ENCODE data around the gene SEPTIN8.

The SEPTIN8 gene

GRCh38 chr5:132770476-132771159 lies 6.4 kb downstream of the SEPTIN8 start:
- ATAC-seq (ENCODE audit: low read depth) = no peak
- Histone ChIP-seq H3K36me3 (ENCODE audit: low read depth) (peaks cover 7% of the 10 kb centered on the region), H3K27ac (ENCODE audit: poor library complexity, severe bottlenecking) (no peak overlapping the region), H3K4me1 (ENCODE audit: insufficient read depth, poor library complexity, severe bottlenecking) (peaks cover 9% of the 10 kb centered on the region), H3K9me3 (ENCODE audit: severe bottlenecking) (no peaks in the 10 kb centered on the region), H3K4me3 (ENCODE audit: severe bottlenecking) (no peak overlapping the region), H3K27me3 (ENCODE audit: insufficient read depth, poor library complexity, severe bottlenecking) (no peaks in the 10 kb centered on the region)
- TF ChIP-seq CTCF (IDR thresholded peaks at IDR 0.05; ENCODE audit: poor library complexity, severe bottlenecking) = no peak
- peak; percentile 43 for DNase-seq (ENCODE audit: low spot score)

- Histone ChIP-seq H3K4me3 (ENCODE audit: severe bottlenecking) (no peak overlapping the region), H3K27me3 (ENCODE audit: insufficient read depth, poor library complexity, severe bottlenecking) (no peaks in the 10 kb centered on the region), H3K36me3 (ENCODE audit: low read depth) (peaks cover 28% of the 10 kb centered on the region), H3K27ac (ENCODE audit: poor library complexity, severe bottlenecking) (no peak overlapping the region), H3K9me3 (ENCODE audit: severe bottlenecking) (no peaks in the 10 kb centered on the region), H3K4me1 (ENCODE audit: insufficient read depth, poor library complexity, severe bottlenecking) (no peaks in the 10 kb centered on the region)
- TF ChIP-seq CTCF (IDR thresholded peaks at IDR 0.05; ENCODE audit: poor library complexity, severe bottlenecking) = no peak
- DNase-seq (ENCODE audit: low spot score) (peak; percentile 19), ATAC-seq (ENCODE audit: low read depth) (no peak)
Measured at GRCh38 chr5:132768485-132768868, 8.6 kb downstream of the SEPTIN8 start.

GRCh38 chr5:132767150-132767549 lies 9.9 kb downstream of the SEPTIN8 start:
- TF ChIP-seq CTCF (IDR thresholded peaks at IDR 0.05; ENCODE audit: poor library complexity, severe bottlenecking) = no peak
- Histone ChIP-seq H3K27me3 (ENCODE audit: insufficient read depth, poor library complexity, severe bottlenecking) (no peaks in the 10 kb centered on the region), H3K9me3 (ENCODE audit: severe bottlenecking) (no peaks in the 10 kb centered on the region), H3K27ac (ENCODE audit: poor library complexity, severe bottlenecking) (no peak overlapping the region), H3K4me1 (ENCODE audit: insufficient read depth, poor library complexity, severe bottlenecking) (no peaks in the 10 kb centered on the region), H3K36me3 (ENCODE audit: low read depth) (peaks cover 42% of the 10 kb centered on the region), H3K4me3 (ENCODE audit: severe bottlenecking) (no peak overlapping the region)
- DNase-seq (ENCODE audit: low spot score) = peak; percentile 21
- ATAC-seq (ENCODE audit: low read depth) = no peak

- TF ChIP-seq CTCF (IDR thresholded peaks at IDR 0.05; ENCODE audit: poor library complexity, severe bottlenecking) = no peak
- Histone ChIP-seq H3K4me1 (ENCODE audit: insufficient read depth, poor library complexity, severe bottlenecking) (no peaks in the 10 kb centered on the region), H3K36me3 (ENCODE audit: low read depth) (peaks cover 46% of the 10 kb centered on the region), H3K27me3 (ENCODE audit: insufficient read depth, poor library complexity, severe bottlenecking) (no peaks in the 10 kb centered on the region), H3K9me3 (ENCODE audit: severe bottlenecking) (no peaks in the 10 kb centered on the region), H3K27ac (ENCODE audit: poor library complexity, severe bottlenecking) (no peak overlapping the region), H3K4me3 (ENCODE audit: severe bottlenecking) (no peak overlapping the region)
- ATAC-seq (ENCODE audit: low read depth) (no peak), DNase-seq (ENCODE audit: low spot score) (peak; percentile 45)
Measured at GRCh38 chr5:132766806-132767055, 10.3 kb downstream of the SEPTIN8 start.

GRCh38 chr5:132766020-132766805 lies 10.8 kb downstream of the SEPTIN8 start:
- H3K4me1 ChIP-seq (ENCODE audit: insufficient read depth, poor library complexity, severe bottlenecking) = no peaks in the 10 kb centered on the region
- peak; percentile 45 for DNase-seq (ENCODE audit: low spot score)
- H3K4me3 ChIP-seq (ENCODE audit: severe bottlenecking) = no peak overlapping the region
- H3K27ac ChIP-seq (ENCODE audit: poor library complexity, severe bottlenecking) = no peak overlapping the region
- H3K27me3 ChIP-seq (ENCODE audit: insufficient read depth, poor library complexity, severe bottlenecking) = no peaks in the 10 kb centered on the region
- ATAC-seq (ENCODE audit: low read depth) = no peak
- no peak for TF ChIP-seq CTCF (IDR thresholded peaks at IDR 0.05; ENCODE audit: poor library complexity, severe bottlenecking)
- H3K36me3 ChIP-seq (ENCODE audit: low read depth) = peaks cover 51% of the 10 kb centered on the region
- no peaks in the 10 kb centered on the region for H3K9me3 ChIP-seq (ENCODE audit: severe bottlenecking)
